ENCODE measurements around the gene ABCA12. TPM values are rescaled to one million over a fixed set of nuclear protein-coding genes. Genes with fewer than 3 reads are reported as not detected.
"Not testable (repeated sequence)": the region's sequence is repeated elsewhere in the genome, so short reads cannot be mapped to it uniquely, and the experiment has no call there.

ABCA12 gene
- total and polyA plus RNA-seq, 2 of the 13 experiments (the other 11 are each of a cell fraction or from before 2014, with no cell fraction given): 0.02 to 0.07 TPM

DNA sequence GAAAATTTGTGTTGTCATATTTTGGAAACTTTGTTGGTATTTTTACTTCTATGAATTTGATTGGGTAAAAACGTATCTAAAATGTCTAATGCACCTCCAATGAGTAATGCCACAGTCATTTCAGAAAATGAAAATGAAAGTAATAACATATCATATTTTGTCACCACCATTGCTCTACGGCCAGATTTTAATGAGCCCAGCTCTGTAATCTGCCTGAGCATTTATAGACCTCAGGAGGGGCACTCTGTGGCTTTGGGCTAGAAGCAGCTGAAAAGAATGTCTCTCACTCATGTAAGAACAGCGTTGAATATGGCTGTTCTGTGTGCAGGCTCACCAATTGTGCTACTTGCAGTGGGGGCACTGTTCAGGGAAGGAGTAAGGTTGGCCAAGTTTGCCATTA is 32.7 kb upstream of the ABCA12 start:
- H2AFZ ChIP-seq (ENCODE audit: low read length): no peak overlapping the region
- H3K27me3 ChIP-seq (ENCODE audit: control insufficient read depth in 1 of 2, insufficient read depth in 2 of 2, low read length in 2 of 2): peaks cover 0 to 4% of the 10 kb centered on the region in 2 experiments; a peak in 3 of 5 replicates
- H3K4me1 ChIP-seq (ENCODE audit: insufficient read depth, low read length): no peaks in the 10 kb centered on the region
- intact Hi-C loops (cut with micrococcal nuclease; ENCODE audit: unreplicated experiment): no loop called here
- in situ Hi-C loops (cut with HindIII; ENCODE audit: extremely low pct_ligation_motif_present, low pct_unique_long_range_greater_than_20kb): no loop called here
- ChIA-PET POLR2A (no interaction called here), CTCF (ENCODE audit: low intra/inter-chr PET ratio, low total read pairs) (no interaction called here)
- H3K4me3 ChIP-seq (replicated peaks in 1 of 3; ENCODE audit: insufficient read depth in 1 of 3, low read depth in 2 of 3, low read length in 3 of 3): no peak overlapping the region
- H3K9me3 ChIP-seq (ENCODE audit: low read length): no peaks in the 10 kb centered on the region
- DNase-seq (ENCODE audit: low spot score) (no peak), FAIRE-seq (no peak), ATAC-seq (peak; percentile 66)
- no TSS peak for BruUV-seq (replicated peaks)
- H3K4me2 ChIP-seq (ENCODE audit: low read depth, low read length): peak overlapping the region; percentile 50
- H3K36me3 ChIP-seq (replicated peaks in 1 of 2; ENCODE audit: control insufficient read depth in 1 of 2, insufficient read depth in 2 of 2, low read length in 2 of 2): no peaks in the 10 kb centered on the region
- no peaks in the 10 kb centered on the region for H4K20me1 ChIP-seq (ENCODE audit: insufficient read depth, low read length)
- TF ChIP-seq ZNF850 (CRISPR knock-in tag; conservative IDR thresholded peaks at IDR 0.05) (no peak), GABPA (IDR thresholded peaks at IDR 0.05; ENCODE audit: low read depth, low read length) (no peak), GABPA (CRISPR knock-in tag; IDR thresholded peaks at IDR 0.05; ENCODE audit: low read depth) (no peak), GPN1 (CRISPR knock-in tag; IDR thresholded peaks at IDR 0.05; ENCODE audit: borderline replicate concordance) (no peak), KDM5B (CRISPR knock-in tag; IDR thresholded peaks at IDR 0.05; ENCODE audit: borderline replicate concordance) (no peak), SMARCC2 (IDR thresholded peaks at IDR 0.05) (no peak), ZNF121 (CRISPR knock-in tag; IDR thresholded peaks at IDR 0.05) (no peak), NCOA5 (CRISPR knock-in tag; IDR thresholded peaks at IDR 0.05) (no peak)
- TF ChIP-seq, protein P1, sequence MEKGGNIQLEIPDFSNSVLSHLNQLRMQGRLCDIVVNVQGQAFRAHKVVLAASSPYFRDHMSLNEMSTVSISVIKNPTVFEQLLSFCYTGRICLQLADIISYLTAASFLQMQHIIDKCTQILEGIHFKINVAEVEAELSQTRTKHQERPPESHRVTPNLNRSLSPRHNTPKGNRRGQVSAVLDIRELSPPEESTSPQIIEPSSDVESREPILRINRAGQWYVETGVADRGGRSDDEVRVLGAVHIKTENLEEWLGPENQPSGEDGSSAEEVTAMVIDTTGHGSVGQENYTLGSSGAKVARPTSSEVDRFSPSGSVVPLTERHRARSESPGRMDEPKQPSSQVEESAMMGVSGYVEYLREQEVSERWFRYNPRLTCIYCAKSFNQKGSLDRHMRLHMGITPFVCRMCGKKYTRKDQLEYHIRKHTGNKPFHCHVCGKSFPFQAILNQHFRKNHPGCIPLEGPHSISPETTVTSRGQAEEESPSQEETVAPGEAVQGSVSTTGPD (CRISPR knock-in tag; IDR thresholded peaks at IDR 0.05): no peak
- TF ChIP-seq, protein P2, sequence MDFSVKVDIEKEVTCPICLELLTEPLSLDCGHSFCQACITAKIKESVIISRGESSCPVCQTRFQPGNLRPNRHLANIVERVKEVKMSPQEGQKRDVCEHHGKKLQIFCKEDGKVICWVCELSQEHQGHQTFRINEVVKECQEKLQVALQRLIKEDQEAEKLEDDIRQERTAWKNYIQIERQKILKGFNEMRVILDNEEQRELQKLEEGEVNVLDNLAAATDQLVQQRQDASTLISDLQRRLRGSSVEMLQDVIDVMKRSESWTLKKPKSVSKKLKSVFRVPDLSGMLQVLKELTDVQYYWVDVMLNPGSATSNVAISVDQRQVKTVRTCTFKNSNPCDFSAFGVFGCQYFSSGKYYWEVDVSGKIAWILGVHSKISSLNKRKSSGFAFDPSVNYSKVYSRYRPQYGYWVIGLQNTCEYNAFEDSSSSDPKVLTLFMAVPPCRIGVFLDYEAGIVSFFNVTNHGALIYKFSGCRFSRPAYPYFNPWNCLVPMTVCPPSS (IDR thresholded peaks at IDR 0.05): no peak
- TF ChIP-seq, protein P3, sequence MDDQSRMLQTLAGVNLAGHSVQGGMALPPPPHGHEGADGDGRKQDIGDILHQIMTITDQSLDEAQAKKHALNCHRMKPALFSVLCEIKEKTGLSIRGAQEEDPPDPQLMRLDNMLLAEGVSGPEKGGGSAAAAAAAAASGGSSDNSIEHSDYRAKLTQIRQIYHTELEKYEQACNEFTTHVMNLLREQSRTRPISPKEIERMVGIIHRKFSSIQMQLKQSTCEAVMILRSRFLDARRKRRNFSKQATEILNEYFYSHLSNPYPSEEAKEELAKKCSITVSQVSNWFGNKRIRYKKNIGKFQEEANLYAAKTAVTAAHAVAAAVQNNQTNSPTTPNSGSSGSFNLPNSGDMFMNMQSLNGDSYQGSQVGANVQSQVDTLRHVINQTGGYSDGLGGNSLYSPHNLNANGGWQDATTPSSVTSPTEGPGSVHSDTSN (CRISPR knock-in tag; IDR thresholded peaks at IDR 0.05; ENCODE audit: borderline replicate concordance): no peak
- 3% methylated on average over 3 of the region's 3 CpGs for WGBS (ENCODE audit: low lambda C conversion rate)
- H3K79me2 ChIP-seq (ENCODE audit: insufficient read depth, low read length): no peaks in the 10 kb centered on the region
- H3K9ac ChIP-seq (ENCODE audit: insufficient read depth, low read depth, low read length): no peak overlapping the region
- H3K27ac ChIP-seq (ENCODE audit: extremely low read length, insufficient read depth, low read length): no peak overlapping the region

DNA sequence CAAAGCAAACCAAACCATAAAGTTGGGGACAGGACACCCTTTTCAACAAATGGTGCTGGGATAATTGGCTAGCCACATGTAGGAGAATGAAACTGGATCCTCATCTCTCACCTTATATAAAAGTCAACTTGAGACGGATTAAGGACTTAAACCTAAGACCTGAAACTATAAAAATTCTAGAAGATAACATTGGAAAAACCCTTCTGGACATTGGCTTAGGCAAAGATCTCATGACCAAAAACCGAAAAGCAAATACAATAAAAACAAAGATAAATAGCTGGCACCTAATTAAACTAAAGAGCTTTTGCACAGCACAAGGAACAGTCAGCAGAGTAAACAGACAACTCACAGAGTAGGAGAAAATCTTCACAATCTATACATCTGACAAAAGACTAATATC is 28.1 kb upstream of the ABCA12 start:
- 0% methylated on average over 2 of the region's 2 CpGs for WGBS (ENCODE audit: low lambda C conversion rate)
- BruUV-seq (replicated peaks); H3K27me3 ChIP-seq (ENCODE audit: control insufficient read depth in 1 of 2, insufficient read depth in 2 of 2, low read length in 2 of 2); in situ Hi-C loops (cut with HindIII; ENCODE audit: extremely low pct_ligation_motif_present, low pct_unique_long_range_greater_than_20kb); H3K4me2 ChIP-seq (ENCODE audit: low read depth, low read length); H3K4me1 ChIP-seq (ENCODE audit: insufficient read depth, low read length); ATAC-seq; CTCF ChIA-PET (ENCODE audit: low intra/inter-chr PET ratio, low total read pairs); intact Hi-C loops (cut with micrococcal nuclease; ENCODE audit: unreplicated experiment); H3K4me3 ChIP-seq (replicated peaks in 1 of 3; ENCODE audit: insufficient read depth in 1 of 3, low read depth in 2 of 3, low read length in 3 of 3); H3K36me3 ChIP-seq (replicated peaks in 1 of 2; ENCODE audit: control insufficient read depth in 1 of 2, insufficient read depth in 2 of 2, low read length in 2 of 2); POLR2A ChIA-PET; H2AFZ ChIP-seq (ENCODE audit: low read length); DNase-seq (ENCODE audit: low spot score); H3K27ac ChIP-seq (ENCODE audit: extremely low read length, insufficient read depth, low read length); H3K9ac ChIP-seq (ENCODE audit: insufficient read depth, low read depth, low read length); H3K9me3 ChIP-seq (ENCODE audit: low read length); H4K20me1 ChIP-seq (ENCODE audit: insufficient read depth, low read length); FAIRE-seq; H3K79me2 ChIP-seq (ENCODE audit: insufficient read depth, low read length): not testable (repeated sequence)

All from HepG2 (cell line).